ENCODE results near the gene ARHGEF9.

- TF ChIP-seq ZNF8 (CRISPR knock-in tag; IDR thresholded peaks at IDR 0.05): no peak
- TF ChIP-seq OSR1 (CRISPR knock-in tag; IDR thresholded peaks at IDR 0.05): no peak
- no peak for TF ChIP-seq CREB5 (CRISPR knock-in tag; IDR thresholded peaks at IDR 0.05; ENCODE audit: low read depth)
- no peak for TF ChIP-seq PATZ1 (CRISPR knock-in tag; IDR thresholded peaks at IDR 0.05; ENCODE audit: borderline replicate concordance)
Observed at GRCh38 chrX:63720293-63720692, 64.7 kb downstream of the ARHGEF9 start.

Data from SK-N-SH treated with all-trans-retinoic acid at 6 μM for 48 hours (cell line).